Right lobe of liver (tissue), 4 donors: ENCODE measurements around the gene LILRA5.
"Not testable (repeated sequence)": the region's sequence is repeated elsewhere in the genome, so short reads cannot be mapped to it uniquely, and the experiment has no call there.

Experiments
- CTCF ChIP-seq, 4 donors: fragments of 200-600 bp in 3 of 4; fragments of 450-650 bp in 1 of 4; IDR thresholded peaks; one replicate each; pipeline versions ENCODE4 v1.5.1 to v1.8.0; 2016 to 2022; ENCODE audit warnings: antibody characterized with exemption in 4 of 4, mild to moderate bottlenecking in 2 of 4
- POLR2A ChIP-seq: fragments of 450-650 bp; IDR thresholded peaks from one replicate; pipeline ENCODE4 v1.6.1; 2017; ENCODE audit warnings: antibody characterized with exemption, mild to moderate bottlenecking
- donor health status: DM: no; HTN: no; CAD: no.
- donor health status: DM: no; HTN: no; CAD: no.
- donor health status: DM: no; HTN: yes; CAD: no.

GRCh38 chr19:54277111-54277615, 35.8 kb downstream of the LILRA5 start:
- TF ChIP-seq CTCF (IDR thresholded peaks at IDR 0.05); POLR2A: not testable (repeated sequence)
